Endothelial cell of umbilical vein (primary cell): ENCODE results near the gene DCAF12.

ENCODE experiments used
- EZH2 ChIP-seq: IDR thresholded peaks from 2 replicates; pipeline ENCODE4 v1.6.1; 2012; ENCODE audit warnings: borderline replicate concordance, low read depth, mild to moderate bottlenecking, moderate library complexity, low read length, inconsistent platforms; ENCODE audit not compliant: severe bottlenecking
- JUN ChIP-seq: IDR thresholded peaks from 2 replicates; pipeline ENCODE4 v1.6.1; 2011; ENCODE audit warnings: borderline replicate concordance, low read depth; ENCODE audit not compliant: insufficient read length, insufficient read depth
- MAX ChIP-seq: IDR thresholded peaks from 2 replicates; pipeline ENCODE4 v1.6.1; 2011; ENCODE audit not compliant: insufficient read depth, insufficient read length
- MYC ChIP-seq: IDR thresholded peaks from one replicate; pipeline ENCODE4 v1.6.1; 2011; ENCODE audit warnings: mild to moderate bottlenecking, low read depth, low read length
- POLR2A ChIP-seq: IDR thresholded peaks from 2 replicates; pipeline ENCODE4 v1.6.1; 2012; ENCODE audit warnings: low read depth, mild to moderate bottlenecking, control low read depth, low read length
- POLR2AphosphoS5 ChIP-seq: IDR thresholded peaks from 2 replicates; pipeline ENCODE4 v1.6.1; 2012; ENCODE audit warnings: low read depth, mild to moderate bottlenecking, control low read depth, low read length, moderate library complexity; ENCODE audit not compliant: insufficient read depth
- TF ChIP-seq, protein P1 (sequence below), 2 donors: IDR thresholded peaks; 1 replicate in 1 of 2; 2 replicates in 1 of 2; pipeline ENCODE4 v1.5.1; 2011; ENCODE audit warnings: low read length in 2 of 2, mild to moderate bottlenecking in 2 of 2, moderate library complexity in 2 of 2, control low read depth in 1 of 2, inconsistent platforms in 1 of 2, low read depth in 1 of 2; ENCODE audit not compliant: insufficient read depth in 1 of 2; ENCODE audit errors: extremely low read depth in 1 of 2

DNA sequence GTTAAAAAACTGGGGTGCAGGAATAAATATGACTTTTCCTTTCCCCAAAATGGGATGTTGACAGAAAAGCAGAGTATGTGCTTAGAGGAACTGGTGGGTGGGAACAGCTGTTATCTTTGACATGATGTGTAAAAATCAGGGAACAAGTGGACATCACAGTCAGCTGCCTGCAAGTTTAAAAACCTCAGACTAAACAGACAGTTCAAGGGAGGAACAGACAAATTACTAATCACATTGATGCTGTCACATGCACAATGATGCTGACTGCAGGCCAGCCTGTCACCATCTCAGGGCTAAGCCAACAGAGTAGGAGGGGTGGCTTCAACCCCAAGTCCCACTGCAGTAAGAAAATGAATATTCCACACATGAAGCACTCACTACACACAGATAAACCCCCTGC lies 39.6 kb downstream of the DCAF12 start:
- TF ChIP-seq, protein P1, sequence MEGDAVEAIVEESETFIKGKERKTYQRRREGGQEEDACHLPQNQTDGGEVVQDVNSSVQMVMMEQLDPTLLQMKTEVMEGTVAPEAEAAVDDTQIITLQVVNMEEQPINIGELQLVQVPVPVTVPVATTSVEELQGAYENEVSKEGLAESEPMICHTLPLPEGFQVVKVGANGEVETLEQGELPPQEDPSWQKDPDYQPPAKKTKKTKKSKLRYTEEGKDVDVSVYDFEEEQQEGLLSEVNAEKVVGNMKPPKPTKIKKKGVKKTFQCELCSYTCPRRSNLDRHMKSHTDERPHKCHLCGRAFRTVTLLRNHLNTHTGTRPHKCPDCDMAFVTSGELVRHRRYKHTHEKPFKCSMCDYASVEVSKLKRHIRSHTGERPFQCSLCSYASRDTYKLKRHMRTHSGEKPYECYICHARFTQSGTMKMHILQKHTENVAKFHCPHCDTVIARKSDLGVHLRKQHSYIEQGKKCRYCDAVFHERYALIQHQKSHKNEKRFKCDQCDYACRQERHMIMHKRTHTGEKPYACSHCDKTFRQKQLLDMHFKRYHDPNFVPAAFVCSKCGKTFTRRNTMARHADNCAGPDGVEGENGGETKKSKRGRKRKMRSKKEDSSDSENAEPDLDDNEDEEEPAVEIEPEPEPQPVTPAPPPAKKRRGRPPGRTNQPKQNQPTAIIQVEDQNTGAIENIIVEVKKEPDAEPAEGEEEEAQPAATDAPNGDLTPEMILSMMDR (IDR thresholded peaks at IDR 0.05; ENCODE audit: extremely low read depth in 1 of 2, insufficient read depth in 1 of 2, low read depth in 1 of 2, low read length in 2 of 2), result no peak
- TF ChIP-seq JUN (no peak), POLR2A (no peak), EZH2 (no peak), MAX (no peak), POLR2AphosphoS5 (no peak), MYC (no peak)
